DND-41 (cell line): Measurements from ENCODE around the gene RAB43.

ENCODE experiments used
- ATAC-seq: fragments of 200-7000 bp; cut with Tn5 transposase; 3 replicates; pipeline ENCODE4 v1.9.1; 2021; ENCODE audit warnings: low read depth; ENCODE audit not compliant: insufficient read depth
- DNase-seq: peaks from one replicate; pipeline ENCODE4 v3.0.0-alpha.2; 2020
- H2AFZ ChIP-seq: 2 replicates; pipeline ENCODE4 v1.6.0; 2012; ENCODE audit warnings: low read depth, low read length
- H3K27ac ChIP-seq: 2 replicates; pipeline ENCODE4 v1.5.1; 2012; ENCODE audit warnings: low read length, inconsistent platforms
- H3K27me3 ChIP-seq: fragments of 200-600 bp; sonication (generic); 2 replicates; pipeline ENCODE4 v1.6.0; 2012; ENCODE audit warnings: low read length, mild to moderate bottlenecking, inconsistent platforms; ENCODE audit not compliant: insufficient read depth, poor library complexity
- H3K36me3 ChIP-seq: 2 replicates; pipeline ENCODE4 v1.5.1; 2012; ENCODE audit warnings: low read length, inconsistent platforms; ENCODE audit not compliant: insufficient read depth
- H3K4me1 ChIP-seq: 2 replicates; pipeline ENCODE4 v1.5.1; 2012; ENCODE audit warnings: mild to moderate bottlenecking, low read length; ENCODE audit not compliant: insufficient read depth
- H3K4me2 ChIP-seq: 2 replicates; pipeline ENCODE4 v1.6.0; 2012; ENCODE audit warnings: mild to moderate bottlenecking, moderate library complexity, low read length, inconsistent platforms; ENCODE audit not compliant: insufficient read depth
- H3K4me3 ChIP-seq, 2 experiments: fragments of 200-600 bp in 1 of 2; shearing (Covaris generic) in 1 of 2; 2 replicates each; pipeline ENCODE4 v1.5.1; 2012 to 2016; ENCODE audit warnings: inconsistent platforms in 2 of 2, low read length in 2 of 2, mild to moderate bottlenecking in 2 of 2, low read depth in 1 of 2, moderate library complexity in 1 of 2
- H3K79me2 ChIP-seq: 2 replicates; pipeline ENCODE4 v1.6.0; 2012; ENCODE audit warnings: low read length, inconsistent platforms; ENCODE audit not compliant: insufficient read depth
- H3K9ac ChIP-seq: 2 replicates; pipeline ENCODE4 v1.6.0; 2012; ENCODE audit warnings: low read depth, mild to moderate bottlenecking, inconsistent platforms, low read length, moderate library complexity
- H3K9me3 ChIP-seq: 2 replicates; pipeline ENCODE4 v1.5.1; 2012; ENCODE audit warnings: low read length, moderate library complexity, mild to moderate bottlenecking, inconsistent platforms; ENCODE audit not compliant: insufficient read depth, severe bottlenecking
- H4K20me1 ChIP-seq: 2 replicates; pipeline ENCODE4 v1.6.0; 2012; ENCODE audit warnings: low read length; ENCODE audit not compliant: insufficient read depth
- EZH2 ChIP-seq: IDR thresholded peaks from 3 replicates; pipeline ENCODE4 v1.6.1; 2012; ENCODE audit warnings: borderline replicate concordance, low read depth, mild to moderate bottlenecking, moderate library complexity, low read length, inconsistent platforms; ENCODE audit not compliant: severe bottlenecking
- TF ChIP-seq, protein P1 (sequence below): IDR thresholded peaks from 2 replicates; pipeline ENCODE4 v1.5.1; 2012; ENCODE audit warnings: borderline replicate concordance, low read length, moderate library complexity, mild to moderate bottlenecking; ENCODE audit not compliant: poor library complexity, severe bottlenecking; ENCODE audit errors: extremely low read depth

Gene RAB43

DNA sequence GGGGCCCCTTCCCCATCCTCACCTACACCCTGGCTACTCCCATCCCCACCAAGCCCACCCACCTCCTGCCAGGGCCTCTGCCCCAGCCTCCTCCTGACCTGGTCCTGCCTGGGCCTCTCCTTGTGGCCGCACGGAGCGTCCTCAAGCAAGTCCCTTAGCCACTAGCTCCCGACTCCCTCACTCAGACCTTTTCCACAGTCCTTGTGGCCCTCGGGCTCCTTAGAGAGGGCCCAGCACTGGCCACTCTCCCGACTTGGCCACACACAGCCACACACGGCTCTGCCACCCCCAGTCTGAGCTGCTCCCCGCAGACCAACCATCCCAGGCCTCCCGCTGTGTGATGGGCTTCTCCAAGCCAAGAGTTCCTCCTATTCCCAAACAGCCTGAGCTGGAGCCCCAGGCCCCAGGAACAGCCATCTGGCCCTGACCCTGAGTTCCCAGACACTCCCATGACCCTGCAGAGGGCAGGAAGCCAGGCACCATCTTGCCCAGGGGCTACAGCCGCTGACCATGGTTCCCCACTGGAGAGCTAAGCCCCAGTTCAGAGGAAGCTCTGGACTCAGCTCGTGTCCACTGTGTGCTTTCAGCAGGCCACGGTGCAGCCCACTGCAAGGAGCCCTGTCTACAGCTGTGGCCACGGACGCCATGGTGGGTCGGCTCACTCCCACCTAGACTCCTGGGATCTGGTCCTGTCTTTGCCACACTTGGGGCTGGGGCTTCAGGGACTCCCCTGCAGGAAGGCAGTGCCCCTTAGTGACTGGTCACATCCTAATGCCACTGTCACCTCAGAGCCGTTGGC lies 7.0 kb upstream of the RAB43 start:
- Histone ChIP-seq H3K79me2 (no peaks in the 10 kb centered on the region), H4K20me1 (peaks cover 3% of the 10 kb centered on the region), H3K4me3 (no peak overlapping the region), H3K36me3 (peaks cover 66% of the 10 kb centered on the region), H3K4me1 (no peaks in the 10 kb centered on the region), H3K4me2 (no peak overlapping the region), H3K9me3 (no peaks in the 10 kb centered on the region), H2AFZ (no peak overlapping the region), H3K27ac (no peak overlapping the region), H3K9ac (no peak overlapping the region), H3K27me3 (no peaks in the 10 kb centered on the region)
- TF ChIP-seq, protein P1, sequence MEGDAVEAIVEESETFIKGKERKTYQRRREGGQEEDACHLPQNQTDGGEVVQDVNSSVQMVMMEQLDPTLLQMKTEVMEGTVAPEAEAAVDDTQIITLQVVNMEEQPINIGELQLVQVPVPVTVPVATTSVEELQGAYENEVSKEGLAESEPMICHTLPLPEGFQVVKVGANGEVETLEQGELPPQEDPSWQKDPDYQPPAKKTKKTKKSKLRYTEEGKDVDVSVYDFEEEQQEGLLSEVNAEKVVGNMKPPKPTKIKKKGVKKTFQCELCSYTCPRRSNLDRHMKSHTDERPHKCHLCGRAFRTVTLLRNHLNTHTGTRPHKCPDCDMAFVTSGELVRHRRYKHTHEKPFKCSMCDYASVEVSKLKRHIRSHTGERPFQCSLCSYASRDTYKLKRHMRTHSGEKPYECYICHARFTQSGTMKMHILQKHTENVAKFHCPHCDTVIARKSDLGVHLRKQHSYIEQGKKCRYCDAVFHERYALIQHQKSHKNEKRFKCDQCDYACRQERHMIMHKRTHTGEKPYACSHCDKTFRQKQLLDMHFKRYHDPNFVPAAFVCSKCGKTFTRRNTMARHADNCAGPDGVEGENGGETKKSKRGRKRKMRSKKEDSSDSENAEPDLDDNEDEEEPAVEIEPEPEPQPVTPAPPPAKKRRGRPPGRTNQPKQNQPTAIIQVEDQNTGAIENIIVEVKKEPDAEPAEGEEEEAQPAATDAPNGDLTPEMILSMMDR = no peak
- no peak for TF ChIP-seq EZH2
- DNase-seq (no peak), ATAC-seq (0 out of 3 replicates have a peak, but pooled peaks have one; percentile 13)

DNA sequence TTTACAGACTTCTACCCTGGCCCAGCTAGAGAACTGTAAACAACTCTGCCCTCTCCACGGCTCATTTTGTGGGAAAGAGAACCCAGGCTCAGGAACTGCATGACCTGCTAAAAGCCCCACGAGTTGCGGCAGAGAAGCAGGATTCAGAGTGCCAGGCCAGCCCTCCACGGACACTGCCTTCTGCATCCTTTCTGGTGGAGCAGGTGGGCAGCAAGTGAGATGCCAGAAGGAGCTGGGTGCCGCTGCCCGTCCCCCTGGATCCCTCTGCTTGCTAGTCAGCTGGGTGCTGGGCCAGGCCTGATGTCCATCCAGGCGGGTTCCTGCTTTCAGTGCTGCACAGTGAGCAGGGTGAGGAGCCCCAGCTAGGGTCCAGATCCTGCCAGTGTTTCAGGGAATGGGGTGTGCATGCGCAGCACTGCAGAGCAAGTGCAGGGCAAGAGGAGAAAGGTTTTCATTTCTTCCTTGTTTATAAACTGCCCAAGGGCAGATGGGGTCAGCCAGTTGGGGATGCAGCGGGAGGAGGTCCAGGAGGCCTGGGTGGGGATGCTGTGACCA lies 5.2 kb upstream of the RAB43 start:
- peaks cover 3% of the 10 kb centered on the region for H4K20me1 ChIP-seq
- no peak overlapping the region for H3K27ac ChIP-seq
- H3K4me1 ChIP-seq = peaks cover 3% of the 10 kb centered on the region
- no peaks in the 10 kb centered on the region for H3K79me2 ChIP-seq
- H3K9me3 ChIP-seq = no peaks in the 10 kb centered on the region
- no peak overlapping the region for H3K4me3 ChIP-seq
- TF ChIP-seq, protein P1 = no peak
- TF ChIP-seq EZH2 = no peak
- H2AFZ ChIP-seq = no peak overlapping the region
- H3K9ac ChIP-seq = no peak overlapping the region
- H3K36me3 ChIP-seq = peaks cover 49% of the 10 kb centered on the region
- H3K27me3 ChIP-seq = no peaks in the 10 kb centered on the region
- no peak for ATAC-seq
- no peak overlapping the region for H3K4me2 ChIP-seq
- no peak for DNase-seq

DNA sequence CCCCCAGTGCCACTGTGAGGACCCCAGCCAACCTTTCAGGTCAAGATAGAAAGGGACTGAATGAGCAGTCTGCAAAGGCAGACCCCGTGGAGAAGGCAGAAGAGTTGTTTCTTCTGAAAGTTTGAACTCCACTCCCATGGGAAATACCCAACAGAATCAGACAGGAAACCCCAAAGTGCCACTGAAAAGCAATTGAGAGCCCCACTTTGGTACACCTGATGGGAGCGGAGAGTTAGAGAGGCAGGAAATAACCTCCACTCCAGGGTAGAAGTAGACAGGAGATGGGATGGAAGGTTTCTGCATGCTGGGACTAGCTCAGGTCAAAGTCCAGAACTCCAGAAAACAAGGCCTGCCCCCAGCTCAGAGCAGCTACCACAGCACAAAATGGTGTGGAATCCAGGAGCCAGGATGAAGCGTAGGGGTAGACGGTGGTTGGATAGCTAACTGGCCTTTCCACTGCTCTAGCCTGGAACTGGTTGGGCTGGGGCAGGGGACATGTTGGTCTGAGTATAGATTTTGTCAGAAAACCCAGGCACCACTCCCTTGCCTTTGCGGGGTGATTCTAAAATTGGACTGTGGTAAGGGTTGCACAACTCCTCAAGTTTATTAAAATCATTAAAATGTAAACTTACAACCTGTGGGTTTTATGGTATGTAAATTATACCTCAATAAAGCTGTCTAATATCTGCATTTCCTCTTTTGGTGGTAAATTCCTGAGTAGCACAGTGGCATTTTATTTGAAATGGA lies 1.9 kb upstream of the RAB43 start:
- H4K20me1 ChIP-seq = no peaks in the 10 kb centered on the region; the same call in 1 of the 2 replicates
- TF ChIP-seq EZH2 = no peak
- TF ChIP-seq, protein P1 = no peak
- peaks cover 17% of the 10 kb centered on the region for H3K36me3 ChIP-seq
- no peak overlapping the region for H2AFZ ChIP-seq
- H3K9me3 ChIP-seq = no peaks in the 10 kb centered on the region
- H3K4me2 ChIP-seq = no peak overlapping the region
- H3K27me3 ChIP-seq = no peaks in the 10 kb centered on the region
- peaks cover 23% of the 10 kb centered on the region for H3K4me1 ChIP-seq
- no peak overlapping the region for H3K4me3 ChIP-seq
- peaks cover 23% of the 10 kb centered on the region for H3K79me2 ChIP-seq
- H3K27ac ChIP-seq = no peak overlapping the region
- H3K9ac ChIP-seq = no peak overlapping the region
- ATAC-seq (no peak), DNase-seq (no peak)
